ENCODE results near the gene CDYL. TPM values are rescaled to one million over a fixed set of nuclear protein-coding genes. Genes with fewer than 3 reads are reported as not detected.

The CDYL gene
- total RNA-seq, 4 donors from 2014 or later = 41.9 to 52.3 (median 45.7) TPM

- H3K4me3 ChIP-seq = no peak overlapping the region
- peaks cover 0 to 13% (median 0%) of the 10 kb centered on the region in 4 donors for H3K36me3 ChIP-seq
- WGBS = 76% methylated on average over 10 of the region's 10 CpGs
- intact Hi-C loops (cut with DNase I) = no loop called here
- H3K27ac ChIP-seq (replicated peaks in 1 of 4) = no peak overlapping the region
- TF ChIP-seq CTCF (IDR thresholded peaks at IDR 0.05) = no peak
- TF ChIP-seq EP300 (IDR thresholded peaks at IDR 0.05) = no peak
- TF ChIP-seq POLR2AphosphoS5 (IDR thresholded peaks at IDR 0.05) = no peak
- no peak for TF ChIP-seq POLR2A (IDR thresholded peaks at IDR 0.05; ENCODE audit: low read depth)
- H3K4me1 ChIP-seq = peaks cover 13 to 37% (median 26%) of the 10 kb centered on the region in 4 donors
- H3K9me3 ChIP-seq = no peaks in the 10 kb centered on the region
- peak; percentile 68 for DNase-seq (ENCODE audit: extremely low spot score)
- H3K27me3 ChIP-seq = no peaks in the 10 kb centered on the region
These were observed 133.0 kb downstream of the CDYL start for GRCh38 chr6:4909063-4909706.

GRCh38 chr6:4910037-4910760 is 134.0 kb downstream of the CDYL start:
- Histone ChIP-seq H3K27me3 (no peaks in the 10 kb centered on the region), H3K4me3 (no peak overlapping the region), H3K27ac (replicated peaks in 1 of 4) (no peak overlapping the region), H3K36me3 (peaks cover 0 to 13% (median 0%) of the 10 kb centered on the region in 4 donors), H3K9me3 (no peaks in the 10 kb centered on the region), H3K4me1 (peaks cover 13 to 47% (median 36%) of the 10 kb centered on the region in 4 donors)
- TF ChIP-seq POLR2A (IDR thresholded peaks at IDR 0.05; ENCODE audit: low read depth) = no peak
- no peak for TF ChIP-seq POLR2AphosphoS5 (IDR thresholded peaks at IDR 0.05)
- no peak for TF ChIP-seq EP300 (IDR thresholded peaks at IDR 0.05)
- no peak for TF ChIP-seq CTCF (IDR thresholded peaks at IDR 0.05)
- peak; percentile 62 for DNase-seq (ENCODE audit: extremely low spot score)
- intact Hi-C loops (cut with DNase I) = no loop called here
- 87% methylated on average over 9 of the region's 9 CpGs for WGBS

GRCh38 chr6:4912559-4912958 is 136.4 kb downstream of the CDYL start:
- H3K27ac ChIP-seq (replicated peaks in 1 of 4) = no peak overlapping the region
- 91% methylated on average over 5 of the region's 5 CpGs for WGBS

GRCh38 chr6:4913705-4914419 is 137.7 kb downstream of the CDYL start:
- peak; percentile 12 for DNase-seq (ENCODE audit: extremely low spot score)
- Histone ChIP-seq H3K27me3 (no peaks in the 10 kb centered on the region), H3K27ac (replicated peaks in 1 of 4) (peak overlapping the region in 1 of 4 donors; percentile 42), H3K36me3 (peaks cover 0 to 9% (median 0%) of the 10 kb centered on the region in 4 donors), H3K4me1 (peaks cover 9 to 39% (median 34%) of the 10 kb centered on the region in 4 donors), H3K9me3 (no peaks in the 10 kb centered on the region), H3K4me3 (no peak overlapping the region)
- 54% methylated on average over 10 of the region's 10 CpGs for whole genome bisulfite sequencing
- intact Hi-C loops (cut with DNase I) = no loop called here
- no peak for TF ChIP-seq EP300 (IDR thresholded peaks at IDR 0.05)
- no peak for TF ChIP-seq CTCF (IDR thresholded peaks at IDR 0.05)
- no peak for TF ChIP-seq POLR2A (IDR thresholded peaks at IDR 0.05; ENCODE audit: low read depth)
- no peak for TF ChIP-seq POLR2AphosphoS5 (IDR thresholded peaks at IDR 0.05)

More at GRCh38 chr6:4912559-4912958, 136.4 kb downstream of the CDYL start:
- Histone ChIP-seq H3K4me1 (peaks cover 9 to 50% (median 40%) of the 10 kb centered on the region in 4 donors), H3K9me3 (no peaks in the 10 kb centered on the region), H3K4me3 (no peak overlapping the region), H3K27me3 (no peaks in the 10 kb centered on the region), H3K36me3 (peaks cover 0 to 13% (median 0%) of the 10 kb centered on the region in 4 donors)
- TF ChIP-seq POLR2AphosphoS5 (IDR thresholded peaks at IDR 0.05) = no peak
- intact Hi-C loops (cut with DNase I) = no loop called here
- peak; percentile 62 for DNase-seq (ENCODE audit: extremely low spot score)
